Neural crest cell (in vitro differentiated cells): Measurements from ENCODE around the gene POLR2M. TPM values are rescaled to one million over a fixed set of nuclear protein-coding genes. Genes with fewer than 3 reads are reported as not detected.

ENCODE experiments used
- DNase-seq: peaks from one replicate; pipeline ENCODE4 v3.0.0; 2021; ENCODE audit warnings: low read depth, mixed read lengths, low spot score
- H3K27ac Mint-ChIP-seq: one replicate; pipeline ENCODE4 v1.8.0; 2021; ENCODE audit warnings: mild to moderate bottlenecking, mixed read lengths; ENCODE audit not compliant: unreplicated experiment
- H3K27me3 Mint-ChIP-seq: 2 replicates; pipeline ENCODE4 v1.8.0; 2021; ENCODE audit warnings: low read depth, mild to moderate bottlenecking, mixed read lengths
- H3K36me3 Mint-ChIP-seq: 2 replicates; pipeline ENCODE4 v1.8.0; 2021; ENCODE audit warnings: low read depth, mild to moderate bottlenecking, mixed read lengths
- H3K4me1 Mint-ChIP-seq: 2 replicates; pipeline ENCODE4 v1.8.0; 2021; ENCODE audit warnings: mixed read lengths
- H3K4me3 Mint-ChIP-seq: one replicate; pipeline ENCODE4 v1.8.0; 2021; ENCODE audit warnings: mild to moderate bottlenecking, mixed read lengths
- H3K9me3 Mint-ChIP-seq: 2 replicates; pipeline ENCODE4 v1.8.0; 2021; ENCODE audit warnings: mixed read lengths
- total RNA-seq: library from RNA; stranded (reverse); gene quantifications from 2 replicates; pipeline ENCODE4 v1.2.1, GENCODE V29; 2021
- TF ChIP-seq, protein P1 (sequence below): fragments of 200-600 bp; sonication (generic); conservative IDR thresholded peaks from 2 replicates; pipeline ENCODE4 v1.5.0; 2021; ENCODE audit warnings: antibody characterized with exemption, mild to moderate bottlenecking

The POLR2M gene
- total RNA-seq, 1 donor from 2014 or later, result 73.6 TPM

DNA sequence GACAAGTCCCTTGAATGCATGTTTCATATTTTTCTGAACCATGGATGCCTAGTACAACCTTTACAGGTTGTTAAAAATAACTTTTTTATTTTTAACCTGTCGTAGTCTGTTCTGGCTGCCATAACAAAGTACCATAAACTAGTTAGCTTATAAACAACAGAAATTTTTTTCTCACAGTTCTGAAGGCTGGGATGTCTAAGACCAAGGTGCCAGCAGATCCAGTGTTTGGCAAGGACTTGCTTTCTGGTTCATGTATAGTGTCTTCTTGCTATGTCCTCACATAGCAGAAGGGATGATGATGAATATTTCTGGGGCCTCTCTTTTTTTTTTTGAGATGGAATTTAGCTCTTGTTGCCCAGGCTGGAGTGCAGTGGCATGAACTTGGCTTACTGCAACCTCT lies 23.0 kb upstream of the POLR2M start:
- DNase-seq, result no peak
- no peaks in the 10 kb centered on the region for H3K9me3 Mint-ChIP-seq
- TF ChIP-seq, protein P1, sequence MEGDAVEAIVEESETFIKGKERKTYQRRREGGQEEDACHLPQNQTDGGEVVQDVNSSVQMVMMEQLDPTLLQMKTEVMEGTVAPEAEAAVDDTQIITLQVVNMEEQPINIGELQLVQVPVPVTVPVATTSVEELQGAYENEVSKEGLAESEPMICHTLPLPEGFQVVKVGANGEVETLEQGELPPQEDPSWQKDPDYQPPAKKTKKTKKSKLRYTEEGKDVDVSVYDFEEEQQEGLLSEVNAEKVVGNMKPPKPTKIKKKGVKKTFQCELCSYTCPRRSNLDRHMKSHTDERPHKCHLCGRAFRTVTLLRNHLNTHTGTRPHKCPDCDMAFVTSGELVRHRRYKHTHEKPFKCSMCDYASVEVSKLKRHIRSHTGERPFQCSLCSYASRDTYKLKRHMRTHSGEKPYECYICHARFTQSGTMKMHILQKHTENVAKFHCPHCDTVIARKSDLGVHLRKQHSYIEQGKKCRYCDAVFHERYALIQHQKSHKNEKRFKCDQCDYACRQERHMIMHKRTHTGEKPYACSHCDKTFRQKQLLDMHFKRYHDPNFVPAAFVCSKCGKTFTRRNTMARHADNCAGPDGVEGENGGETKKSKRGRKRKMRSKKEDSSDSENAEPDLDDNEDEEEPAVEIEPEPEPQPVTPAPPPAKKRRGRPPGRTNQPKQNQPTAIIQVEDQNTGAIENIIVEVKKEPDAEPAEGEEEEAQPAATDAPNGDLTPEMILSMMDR, result no peak
- no peak overlapping the region for H3K4me3 Mint-ChIP-seq
- H3K27me3 Mint-ChIP-seq, result no peaks in the 10 kb centered on the region
- no peaks in the 10 kb centered on the region for H3K4me1 Mint-ChIP-seq
- H3K27ac Mint-ChIP-seq, result no peak overlapping the region
- H3K36me3 Mint-ChIP-seq, result no peaks in the 10 kb centered on the region

GRCh38 chr15:57684491-57685151 lies 21.9 kb upstream of the POLR2M start:
- no peaks in the 10 kb centered on the region for H3K9me3 Mint-ChIP-seq
- no peaks in the 10 kb centered on the region for H3K27me3 Mint-ChIP-seq
- no peak for DNase-seq
- TF ChIP-seq, protein P1, result no peak
- no peak overlapping the region for H3K4me3 Mint-ChIP-seq
- H3K36me3 Mint-ChIP-seq, result no peaks in the 10 kb centered on the region
- no peaks in the 10 kb centered on the region for H3K4me1 Mint-ChIP-seq
- no peak overlapping the region for H3K27ac Mint-ChIP-seq

- H3K27ac Mint-ChIP-seq, result peak overlapping the region; percentile 6
- no peak overlapping the region for H3K4me3 Mint-ChIP-seq
- H3K27me3 Mint-ChIP-seq, result no peaks in the 10 kb centered on the region
- no peaks in the 10 kb centered on the region for H3K9me3 Mint-ChIP-seq
- DNase-seq, result no peak
- no peaks in the 10 kb centered on the region for H3K36me3 Mint-ChIP-seq
- H3K4me1 Mint-ChIP-seq, result no peaks in the 10 kb centered on the region
- TF ChIP-seq, protein P1, result no peak
These were observed 21.0 kb upstream of the POLR2M start for GRCh38 chr15:57685306-57686095.

GRCh38 chr15:57686657-57687056 lies 19.9 kb upstream of the POLR2M start:
- Mint-ChIP-seq H3K9me3 (no peaks in the 10 kb centered on the region), H3K27ac (no peak overlapping the region)

DNA sequence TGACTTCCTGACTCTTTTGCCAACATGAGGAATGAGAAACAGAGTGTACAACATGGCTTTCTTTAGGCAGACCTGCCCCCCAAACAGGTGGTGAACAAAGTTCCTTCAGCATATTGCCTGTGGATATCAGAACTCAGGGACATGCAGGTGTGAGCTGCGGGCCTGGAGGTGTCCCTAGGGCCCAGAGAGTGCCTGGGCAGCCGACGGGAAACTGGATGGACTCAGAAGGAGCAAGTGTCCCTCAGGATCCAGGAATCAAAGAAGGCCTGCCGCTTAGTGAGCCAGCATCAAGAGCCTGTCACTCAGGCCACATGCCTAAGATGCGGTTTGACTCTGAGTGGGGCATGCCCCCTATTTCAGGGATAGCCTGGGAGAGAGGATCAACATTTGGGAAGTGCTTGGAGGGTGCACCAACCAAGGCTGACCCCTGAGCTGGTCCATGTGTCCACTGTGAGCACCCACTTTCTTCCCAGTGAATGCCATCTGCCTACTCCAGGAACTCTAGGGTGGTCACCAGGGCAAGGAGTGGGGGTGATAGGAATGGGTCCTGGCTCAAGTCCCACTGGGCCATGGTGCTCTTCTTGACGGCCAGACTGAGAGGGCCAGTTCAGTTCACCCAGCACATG lies 16.1 kb upstream of the POLR2M start:
- TF ChIP-seq, protein P1, result no peak
- no peak overlapping the region for H3K27ac Mint-ChIP-seq
- no peaks in the 10 kb centered on the region for H3K4me1 Mint-ChIP-seq
- no peaks in the 10 kb centered on the region for H3K9me3 Mint-ChIP-seq
- H3K4me3 Mint-ChIP-seq, result no peak overlapping the region
- DNase-seq, result no peak
- H3K27me3 Mint-ChIP-seq, result peaks cover 2% of the 10 kb centered on the region
- H3K36me3 Mint-ChIP-seq, result no peaks in the 10 kb centered on the region

More at GRCh38 chr15:57686657-57687056, 19.9 kb upstream of the POLR2M start:
- TF ChIP-seq, protein P1, result no peak
- H3K4me3 Mint-ChIP-seq, result no peak overlapping the region
- no peaks in the 10 kb centered on the region for H3K27me3 Mint-ChIP-seq
- no peaks in the 10 kb centered on the region for H3K36me3 Mint-ChIP-seq
- DNase-seq, result no peak
- H3K4me1 Mint-ChIP-seq, result no peaks in the 10 kb centered on the region
